H9 (cell line): ENCODE data around the gene IQGAP3. TPM values are rescaled to one million over a fixed set of nuclear protein-coding genes. Genes with fewer than 3 reads are reported as not detected.

Experiments
- DNase-seq: peaks from one replicate; pipeline ENCODE4 v3.0.0-alpha.2; 2017
- H2AFZ ChIP-seq: one replicate; pipeline ENCODE4 v1.6.1; 2013; ENCODE audit warnings: mild to moderate bottlenecking, low read length, control low read depth, moderate library complexity
- H2AK5ac ChIP-seq: 2 replicates; pipeline ENCODE4 v1.6.1; 2013; ENCODE audit warnings: low read length, control low read depth, mixed read lengths; ENCODE audit not compliant: insufficient read length
- H2BK120ac ChIP-seq: one replicate; pipeline ENCODE4 v1.6.1; 2013; ENCODE audit warnings: low read depth, mild to moderate bottlenecking, low read length, control low read depth, inconsistent platforms; ENCODE audit not compliant: poor library complexity, severe bottlenecking
- H2BK12ac ChIP-seq: 2 replicates; pipeline ENCODE4 v1.6.1; 2013; ENCODE audit warnings: low read length, control low read depth, mixed read lengths, low read depth; ENCODE audit not compliant: insufficient read length
- H2BK15ac ChIP-seq: 2 replicates; pipeline ENCODE4 v1.6.1; 2013; ENCODE audit warnings: low read depth, low read length, control low read depth
- H2BK20ac ChIP-seq: one replicate; pipeline ENCODE4 v1.6.1; 2013; ENCODE audit warnings: low read depth, mild to moderate bottlenecking, low read length, control low read depth, inconsistent platforms; ENCODE audit not compliant: poor library complexity, severe bottlenecking
- H2BK5ac ChIP-seq: 2 replicates; pipeline ENCODE4 v1.6.1; 2013; ENCODE audit warnings: low read length, control low read depth, mixed read lengths; ENCODE audit not compliant: insufficient read length
- H3K14ac ChIP-seq: 2 replicates; pipeline ENCODE4 v1.6.1; 2013; ENCODE audit warnings: low read length, control low read depth; ENCODE audit not compliant: insufficient read depth
- H3K18ac ChIP-seq: 2 replicates; pipeline ENCODE4 v1.6.1; 2013; ENCODE audit warnings: low read depth, mild to moderate bottlenecking, mixed read lengths, low read length, control low read depth; ENCODE audit not compliant: insufficient read length
- H3K23ac ChIP-seq: 2 replicates; pipeline ENCODE4 v1.6.1; 2013; ENCODE audit warnings: low read length, control low read depth, mixed read lengths, low read depth; ENCODE audit not compliant: insufficient read length
- H3K23me2 ChIP-seq: 2 replicates; pipeline ENCODE4 v1.6.1; 2013; ENCODE audit warnings: low read depth, mild to moderate bottlenecking, mixed read lengths, low read length, control low read depth; ENCODE audit not compliant: insufficient read length, poor library complexity, severe bottlenecking
- H3K27ac ChIP-seq: 2 replicates; pipeline ENCODE4 v1.5.1; 2013; ENCODE audit warnings: low read length, control low read depth, mixed read lengths, low read depth; ENCODE audit not compliant: insufficient read length
- H3K27me3 ChIP-seq: 2 replicates; pipeline ENCODE4 v1.6.1; 2013; ENCODE audit warnings: low read length, control low read depth, inconsistent platforms; ENCODE audit not compliant: insufficient read depth
- H3K4ac ChIP-seq: 2 replicates; pipeline ENCODE4 v1.6.1; 2013; ENCODE audit warnings: low read depth, mild to moderate bottlenecking, control low read depth, inconsistent platforms, low read length, moderate library complexity
- H3K4me1 ChIP-seq: 2 replicates; pipeline ENCODE4 v1.6.1; 2013; ENCODE audit warnings: low read length, control low read depth, inconsistent platforms; ENCODE audit not compliant: insufficient read depth
- H3K4me2 ChIP-seq: 2 replicates; pipeline ENCODE4 v1.6.1; 2013; ENCODE audit warnings: low read length, control low read depth, mixed read lengths; ENCODE audit not compliant: insufficient read length, insufficient read depth
- H3K56ac ChIP-seq: 2 replicates; pipeline ENCODE4 v1.6.1; 2013; ENCODE audit warnings: low read depth, mild to moderate bottlenecking, mixed read lengths, low read length, control low read depth; ENCODE audit not compliant: insufficient read length
- H3K79me1 ChIP-seq: 2 replicates; pipeline ENCODE4 v1.6.1; 2013; ENCODE audit warnings: low read depth, mild to moderate bottlenecking, moderate library complexity, low read length, control low read depth, inconsistent platforms; ENCODE audit not compliant: insufficient read depth, poor library complexity, severe bottlenecking
- H3K79me2 ChIP-seq: 2 replicates; pipeline ENCODE4 v1.6.1; 2013; ENCODE audit warnings: low read length, control low read depth, inconsistent platforms; ENCODE audit not compliant: insufficient read depth
- H3K9ac ChIP-seq: 2 replicates; pipeline ENCODE4 v1.6.1; 2013; ENCODE audit warnings: low read length, control low read depth, mixed read lengths; ENCODE audit not compliant: insufficient read length; ENCODE audit errors: extremely low read depth
- H3K9me3 ChIP-seq: one replicate; pipeline ENCODE4 v1.6.1; 2013; ENCODE audit warnings: low read depth, low read length, inconsistent platforms; ENCODE audit not compliant: control insufficient read depth
- H3T11ph ChIP-seq: one replicate; pipeline ENCODE4 v1.6.1; 2013; ENCODE audit warnings: mild to moderate bottlenecking, low read length, control low read depth, inconsistent platforms
- H4K20me1 ChIP-seq: one replicate; pipeline ENCODE4 v1.6.1; 2013; ENCODE audit not compliant: control insufficient read depth, insufficient read length, insufficient read depth
- H4K5ac ChIP-seq: 2 replicates; pipeline ENCODE4 v1.6.1; 2013; ENCODE audit warnings: low read depth, mild to moderate bottlenecking, mixed read lengths, low read length, control low read depth; ENCODE audit not compliant: insufficient read length
- H4K8ac ChIP-seq: replicated peaks from 2 replicates; pipeline ENCODE4 v1.6.1; 2013; ENCODE audit warnings: low read length, control low read depth, mixed read lengths, low read depth; ENCODE audit not compliant: insufficient read length
- H4K91ac ChIP-seq: 2 replicates; pipeline ENCODE4 v1.6.1; 2013; ENCODE audit warnings: low read depth, mild to moderate bottlenecking, moderate library complexity, mixed read lengths, low read length, control low read depth; ENCODE audit not compliant: insufficient read length
- H3K27ac Mint-ChIP-seq, 3 experiments: 2 replicates in 2 of 3; 3 replicates in 1 of 3; pipeline ENCODE4 v1.8.0; 2020 to 2021; ENCODE audit warnings: mixed read lengths in 3 of 3, mild to moderate bottlenecking in 1 of 3, moderate library complexity in 1 of 3
- H3K27me3 Mint-ChIP-seq: 2 replicates; pipeline ENCODE4 v1.8.0; 2021; ENCODE audit warnings: low read depth, mild to moderate bottlenecking, moderate library complexity, mixed read lengths
- H3K36me3 Mint-ChIP-seq, 3 experiments: 2 replicates in 2 of 3; 3 replicates in 1 of 3; pipeline ENCODE4 v1.8.0; 2020 to 2021; ENCODE audit warnings: low read depth in 3 of 3, mixed read lengths in 3 of 3; ENCODE audit not compliant: insufficient read depth in 1 of 3
- H3K4me1 Mint-ChIP-seq, 2 experiments: 2 replicates each; pipeline ENCODE4 v1.8.0; 2020; ENCODE audit warnings: mixed read lengths in 2 of 2
- H3K4me3 Mint-ChIP-seq, 2 experiments: 2 replicates in 1 of 2; 3 replicates in 1 of 2; pipeline ENCODE4 v1.8.0; 2020 to 2021; ENCODE audit warnings: mild to moderate bottlenecking in 2 of 2, mixed read lengths in 2 of 2, moderate library complexity in 1 of 2
- H3K9me3 Mint-ChIP-seq, 2 experiments: 2 replicates in 1 of 2; 3 replicates in 1 of 2; pipeline ENCODE4 v1.8.0; 2020; ENCODE audit warnings: mild to moderate bottlenecking in 2 of 2, mixed read lengths in 2 of 2, moderate library complexity in 1 of 2
- CTCF ChIP-seq: fragments of 200-600 bp; sonication (generic); conservative IDR thresholded peaks from 3 replicates; pipeline ENCODE4 v1.8.0; 2021; ENCODE audit warnings: antibody characterized with exemption, mild to moderate bottlenecking
- WGBS: extraction: QIAGEN DNeasy Blood & Tissue Kit; methylation state at CpG from one replicate; pipeline ENCODE4 v1.1.7; 2013; ENCODE audit warnings: missing lambda C conversion rate, low lambda C conversion rate, mixed read lengths; ENCODE audit not compliant: insufficient read length; ENCODE audit errors: extremely low coverage; 5-methylcytosine and 5-hydroxymethylcytosine counted together
- total RNA-seq: library from RNA; stranded (reverse); gene quantifications from 2 replicates; pipeline ENCODE4 v1.2.1, GENCODE V29; 2021

The IQGAP3 gene
- total RNA-seq, 1 experiment from 2014 or later = 24.5 TPM

DNA sequence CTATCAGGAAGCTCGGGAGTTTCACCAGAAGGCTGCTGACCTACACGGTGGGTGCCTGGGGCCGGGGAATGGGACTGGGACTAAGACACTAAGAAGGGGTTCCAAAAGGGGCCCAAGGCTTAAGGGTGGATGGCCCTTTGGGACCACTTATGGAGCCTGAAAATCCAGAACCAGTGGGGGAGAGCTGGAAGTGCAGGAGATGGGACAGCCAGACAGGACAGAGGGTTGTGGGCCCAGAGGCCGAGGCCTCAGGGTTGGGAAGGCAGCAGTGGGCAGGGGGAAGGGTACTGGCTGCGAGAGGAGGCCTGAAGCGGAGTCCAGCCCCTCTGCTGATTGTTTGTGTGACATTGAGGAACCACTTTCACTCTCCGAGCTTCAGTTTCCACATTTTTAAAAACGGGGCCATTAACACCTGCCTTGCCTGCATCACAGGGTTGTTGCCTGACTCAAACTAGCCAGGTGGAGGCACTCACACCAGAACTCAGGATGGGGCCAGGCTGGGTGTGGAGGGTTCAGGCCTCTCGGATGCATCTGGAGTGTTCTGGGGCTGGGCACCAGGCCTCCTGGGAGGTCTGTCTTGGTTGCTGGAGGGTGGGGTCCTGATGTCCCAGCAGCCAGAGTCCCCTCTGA is 10.1 kb upstream of the IQGAP3 start:
- Histone ChIP-seq H2AFZ (no peak overlapping the region), H3K27ac (no peak overlapping the region), H4K8ac (no peak overlapping the region), H4K20me1 (no peaks in the 10 kb centered on the region), H3K14ac (no peak overlapping the region; the same call in 1 of the 2 replicates), H3K4me2 (no peak overlapping the region), H3K27me3 (no peaks in the 10 kb centered on the region; the same call in 1 of the 2 replicates), H3K23me2 (no peaks in the 10 kb centered on the region), H3K9me3 (no peaks in the 10 kb centered on the region), H2BK12ac (no peak overlapping the region), H4K91ac (no peak overlapping the region), H2BK120ac (no peak overlapping the region), H3K4ac (no peak overlapping the region), H3K23ac (no peak overlapping the region), H3K9ac (no peak overlapping the region), H2AK5ac (no peak overlapping the region), H3K79me2 (no peaks in the 10 kb centered on the region), H3K79me1 (no peaks in the 10 kb centered on the region), H2BK20ac (no peak overlapping the region), H3K18ac (no peak overlapping the region), H2BK5ac (no peak overlapping the region), H3K4me1 (no peaks in the 10 kb centered on the region; the same call in 1 of the 2 replicates), H3K56ac (no peak overlapping the region), H2BK15ac (no peak overlapping the region), H4K5ac (no peak overlapping the region), H3T11ph (no peak overlapping the region)
- no peak for TF ChIP-seq CTCF
- DNase-seq = peak; percentile 38
- WGBS = no CpG with 5 or more reads among the region's 9 CpGs
- Mint-ChIP-seq H3K36me3 (no peaks in the 10 kb centered on the region), H3K9me3 (no peaks in the 10 kb centered on the region), H3K4me1 (peaks cover 19% of the 10 kb centered on the region in 2 experiments), H3K4me3 (no peak overlapping the region), H3K27me3 (0 out of 2 replicates have a peak, but pooled peaks cover 2% of the 10 kb centered on the region), H3K27ac (peak overlapping the region in 1 of 3 experiments; percentile 16; a peak in 2 of 7 replicates)
